NB4 (cell line): Measurements from ENCODE around the gene FCER2.

Experiments
- CTCF ChIP-seq: IDR thresholded peaks from one replicate; pipeline ENCODE4 v1.5.1; 2012; ENCODE audit warnings: low read depth, low read length
- MAX ChIP-seq: IDR thresholded peaks from 2 replicates; pipeline ENCODE4 v1.6.1; 2011; ENCODE audit warnings: low read depth, low read length
- MYC ChIP-seq: IDR thresholded peaks from 2 replicates; pipeline ENCODE4 v1.6.1; 2011; ENCODE audit warnings: low read depth, low read length
- POLR2A ChIP-seq: IDR thresholded peaks from 2 replicates; pipeline ENCODE4 v1.6.1; 2011; ENCODE audit warnings: mild to moderate bottlenecking; ENCODE audit not compliant: insufficient read length; ENCODE audit errors: extremely low read depth

DNA sequence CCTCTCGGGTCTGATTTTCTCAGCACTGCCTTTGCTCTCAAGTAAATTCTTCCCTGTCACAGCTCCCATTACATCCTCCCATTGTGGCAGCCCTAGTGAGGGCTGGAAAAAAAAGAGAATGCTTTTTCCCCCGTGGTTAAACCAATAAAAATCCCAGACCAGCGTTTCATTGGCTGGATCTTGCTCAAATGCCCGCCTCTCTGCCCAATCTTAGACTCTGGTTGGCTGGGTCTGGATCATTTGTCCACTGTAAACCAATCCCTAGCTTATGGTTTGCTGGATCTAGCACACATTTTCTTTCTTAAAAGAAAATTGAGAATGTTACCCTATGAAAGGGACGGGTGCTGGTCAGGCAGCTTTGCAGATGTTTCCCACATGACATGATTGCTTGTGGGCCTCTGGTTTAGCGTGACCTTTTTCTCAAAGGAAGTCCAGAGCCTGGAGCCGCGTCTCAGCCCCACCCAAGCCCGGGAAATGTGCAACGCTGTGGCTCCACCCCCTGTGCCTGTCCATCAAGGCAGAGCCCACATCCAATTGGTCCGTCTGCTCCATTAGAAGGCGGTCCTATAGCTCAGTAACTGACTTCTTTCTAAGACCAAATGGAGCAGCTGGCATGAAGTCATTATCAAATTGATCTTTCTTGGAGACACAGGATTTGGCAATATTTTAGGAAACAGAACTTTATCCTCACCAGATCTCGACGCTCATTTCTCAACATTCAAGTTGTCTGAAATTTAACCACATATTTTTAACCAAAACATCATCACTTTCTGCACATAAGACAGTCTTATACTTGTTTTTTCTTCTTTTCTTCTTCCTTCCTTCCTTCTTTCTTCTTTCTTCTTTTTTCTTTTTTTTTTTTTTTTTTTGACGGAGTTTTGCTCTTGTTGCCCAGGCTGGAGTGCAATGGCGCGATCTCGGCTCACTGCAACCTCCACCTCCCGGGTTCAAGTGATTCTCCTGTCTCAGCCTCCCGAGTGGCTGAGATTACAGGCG lies 27.6 kb downstream of the FCER2 start:
- TF ChIP-seq CTCF: no peak
- peak; percentile 27; the same call in 1 of the 2 replicates for TF ChIP-seq MAX
- TF ChIP-seq POLR2A: no peak
- TF ChIP-seq MYC: no peak; the same call in 1 of the 2 replicates
